OCI-LY7 (cell line): Measurements from ENCODE around the gene DNMT3A.
A peak's percentile ranks its signal among the peaks of the same experiment; 100 is the strongest.

Experiments used
- CTCF ChIP-seq: fragments of 200-600 bp; sonication (generic); conservative IDR thresholded peaks from 2 replicates; pipeline ENCODE4 v1.5.1; 2014; ENCODE audit warnings: mild to moderate bottlenecking, antibody characterized with exemption, low read length, moderate library complexity, mixed read lengths
- EZH2phosphoT487 ChIP-seq: fragments of 200-600 bp; sonication (generic); IDR thresholded peaks from 2 replicates; pipeline ENCODE4 v1.6.1; 2018; ENCODE audit warnings: low read depth, borderline replicate concordance, mild to moderate bottlenecking, mixed run types, antibody characterized with exemption, low read length, moderate library complexity, mixed read lengths

GRCh38 chr2:25293958-25294562 lies 47.7 kb downstream of the DNMT3A start:
- 0 out of 2 replicates have a peak, but pooled peaks have one; percentile 22 for TF ChIP-seq CTCF
- TF ChIP-seq EZH2phosphoT487, result no peak
